ENCODE measurements around the gene GABARAP.
A peak's percentile ranks its signal among the peaks of the same experiment; 100 is the strongest.

Gene GABARAP

GRCh38 chr17:7241783-7242716, at the start of gene GABARAP:
Gene GABARAP, minus strand, starts transcription at chr17:7242449. Its CDS starts 119 bp downstream, at chr17:7242330.
- peak; percentile 53 for DNase-seq

- no peak for DNase-seq
Observed at GRCh38 chr17:7290685-7291084, 48.4 kb upstream of the GABARAP start.

GRCh38 chr17:7290166-7290565, 47.9 kb upstream of the GABARAP start:
- no peak for DNase-seq

GRCh38 chr17:7289256-7290032, 47.2 kb upstream of the GABARAP start:
- DNase-seq, result no peak

- no peak for DNase-seq
Observed at GRCh38 chr17:7285679-7286078, 43.4 kb upstream of the GABARAP start.

- no peak for DNase-seq
Observed at GRCh38 chr17:7284911-7285310, 42.7 kb upstream of the GABARAP start.

GRCh38 chr17:7283471-7284216, 41.4 kb upstream of the GABARAP start:
- DNase-seq, result no peak

- no peak for DNase-seq
Observed at GRCh38 chr17:7282752-7283321, 40.6 kb upstream of the GABARAP start.

- DNase-seq, result no peak
Observed at GRCh38 chr17:7281953-7282751, 39.9 kb upstream of the GABARAP start.

GRCh38 chr17:7281074-7281952, 39.1 kb upstream of the GABARAP start, which contains the start of gene SLC2A4:
Gene SLC2A4, plus strand, starts transcription at chr17:7281718. Its CDS starts 217 bp downstream, at chr17:7281935.
- peak; percentile 17 for DNase-seq

- DNase-seq, result peak; percentile 21
Observed at GRCh38 chr17:7280519-7281073, 38.3 kb upstream of the GABARAP start.

GRCh38 chr17:7279448-7279847, 37.2 kb upstream of the GABARAP start:
- DNase-seq, result no peak

GRCh38 chr17:7266784-7267183, 24.5 kb upstream of the GABARAP start:
- no peak for DNase-seq

- no peak for DNase-seq
Observed at GRCh38 chr17:7263801-7264078, 21.5 kb upstream of the GABARAP start.

- DNase-seq, result no peak
Observed at GRCh38 chr17:7262935-7263800, 20.9 kb upstream of the GABARAP start.

GRCh38 chr17:7262192-7262934, 20.1 kb upstream of the GABARAP start, which contains the start of gene CLDN7:
Gene CLDN7, minus strand, starts transcription at chr17:7262478. Its CDS starts 435 bp downstream, at chr17:7262043.
- peak; percentile 59 for DNase-seq

- no peak for DNase-seq
Observed at GRCh38 chr17:7261379-7262191, 19.3 kb upstream of the GABARAP start.

Data from NCI-H2107 (cell line).